ENCODE measurements around the gene TNFRSF8.

Gene TNFRSF8

DNA sequence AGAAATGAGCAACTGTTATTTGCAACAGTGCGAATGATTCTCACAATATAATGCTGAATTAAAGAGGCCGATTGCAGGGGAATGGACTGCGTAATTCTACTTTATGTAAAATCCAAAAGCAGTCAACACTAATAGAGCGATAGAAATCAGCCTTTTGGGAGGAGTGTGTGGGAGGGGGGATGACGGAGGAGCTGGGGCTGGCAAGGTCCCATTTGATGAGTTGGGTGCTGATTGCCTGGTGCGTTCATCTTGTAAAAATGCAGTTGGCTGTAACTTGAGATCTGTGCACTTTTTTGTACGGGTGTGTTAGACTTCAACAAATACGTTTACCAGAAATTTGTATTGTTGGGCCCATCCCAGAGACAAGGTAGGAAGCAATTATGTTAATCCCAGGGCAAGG is 20.7 kb downstream of the TNFRSF8 start:
- Histone ChIP-seq H4K20me1 (ENCODE audit: control insufficient read depth, insufficient read depth, low read depth, low read length) (no peaks in the 10 kb centered on the region), H3K4me1 (ENCODE audit: control insufficient read depth, low read length) (peaks cover 13% of the 10 kb centered on the region), H3K4me2 (ENCODE audit: low read length) (no peak overlapping the region)

DNA sequence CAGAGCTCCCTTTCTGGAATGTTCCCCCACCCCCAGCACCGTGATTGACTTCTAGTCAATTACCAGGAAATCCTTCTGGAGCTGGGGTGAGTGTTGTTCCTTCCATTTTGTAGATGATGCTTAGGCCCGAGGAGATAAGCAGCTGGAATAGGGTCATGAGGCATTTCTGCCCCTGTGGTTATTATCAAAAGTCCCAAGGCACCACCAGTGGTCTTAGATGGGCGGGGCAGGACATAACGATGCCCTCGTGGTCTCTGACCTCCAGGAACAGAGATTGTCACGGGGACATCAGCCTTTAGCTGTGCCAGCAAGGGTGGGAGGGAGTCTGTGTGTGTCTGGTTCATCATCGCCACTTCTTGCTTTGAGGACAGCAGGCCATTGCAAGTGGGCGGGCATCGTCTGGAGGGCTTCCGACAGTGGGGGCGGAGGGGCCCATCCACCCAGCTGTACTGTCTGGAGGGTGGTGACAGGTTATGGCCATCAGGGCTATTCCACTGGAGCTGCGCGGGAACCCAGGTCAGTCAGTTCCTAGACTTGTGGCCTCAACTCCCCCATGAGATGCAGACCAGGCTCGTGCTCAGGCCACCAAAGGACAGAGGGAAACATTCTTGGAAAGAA is 22.6 kb downstream of the TNFRSF8 start:
- Histone ChIP-seq H3K4me1 (ENCODE audit: control insufficient read depth, low read length) (peaks cover 11% of the 10 kb centered on the region), H3K36me3 (ENCODE audit: control insufficient read depth, low read length) (no peaks in the 10 kb centered on the region), H3K27ac (ENCODE audit: low read depth, low read length) (no peak overlapping the region), H3K9me3 (ENCODE audit: control insufficient read depth, insufficient read depth, low read length) (peaks cover 8% of the 10 kb centered on the region; the same call in 1 of the 2 replicates), H3K4me2 (ENCODE audit: low read length) (no peak overlapping the region), H3K79me2 (ENCODE audit: control insufficient read depth, low read length) (no peaks in the 10 kb centered on the region), H3K9me2 (replicated peaks; ENCODE audit: control insufficient read depth, low read length) (no peaks in the 10 kb centered on the region), H4K20me1 (ENCODE audit: control insufficient read depth, insufficient read depth, low read depth, low read length) (no peaks in the 10 kb centered on the region), H3F3A (ENCODE audit: control insufficient read depth, insufficient read depth) (no peaks in the 10 kb centered on the region), H3K4me3 (ENCODE audit: low read length) (no peak overlapping the region), H3K27me3 (ENCODE audit: control insufficient read depth, low read length) (no peaks in the 10 kb centered on the region)
- TF ChIP-seq, protein P1, sequence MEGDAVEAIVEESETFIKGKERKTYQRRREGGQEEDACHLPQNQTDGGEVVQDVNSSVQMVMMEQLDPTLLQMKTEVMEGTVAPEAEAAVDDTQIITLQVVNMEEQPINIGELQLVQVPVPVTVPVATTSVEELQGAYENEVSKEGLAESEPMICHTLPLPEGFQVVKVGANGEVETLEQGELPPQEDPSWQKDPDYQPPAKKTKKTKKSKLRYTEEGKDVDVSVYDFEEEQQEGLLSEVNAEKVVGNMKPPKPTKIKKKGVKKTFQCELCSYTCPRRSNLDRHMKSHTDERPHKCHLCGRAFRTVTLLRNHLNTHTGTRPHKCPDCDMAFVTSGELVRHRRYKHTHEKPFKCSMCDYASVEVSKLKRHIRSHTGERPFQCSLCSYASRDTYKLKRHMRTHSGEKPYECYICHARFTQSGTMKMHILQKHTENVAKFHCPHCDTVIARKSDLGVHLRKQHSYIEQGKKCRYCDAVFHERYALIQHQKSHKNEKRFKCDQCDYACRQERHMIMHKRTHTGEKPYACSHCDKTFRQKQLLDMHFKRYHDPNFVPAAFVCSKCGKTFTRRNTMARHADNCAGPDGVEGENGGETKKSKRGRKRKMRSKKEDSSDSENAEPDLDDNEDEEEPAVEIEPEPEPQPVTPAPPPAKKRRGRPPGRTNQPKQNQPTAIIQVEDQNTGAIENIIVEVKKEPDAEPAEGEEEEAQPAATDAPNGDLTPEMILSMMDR (IDR thresholded peaks at IDR 0.05; ENCODE audit: low read depth, low read length, poor library complexity, severe bottlenecking) = no peak
- no peak for TF ChIP-seq EZH2phosphoT487 (IDR thresholded peaks at IDR 0.05; ENCODE audit: borderline replicate concordance, low read length)

More for the DNA sequence above, 20.7 kb downstream of the TNFRSF8 start:
- H3K36me3 ChIP-seq (ENCODE audit: control insufficient read depth, low read length) = no peaks in the 10 kb centered on the region
- H3F3A ChIP-seq (ENCODE audit: control insufficient read depth, insufficient read depth) = no peaks in the 10 kb centered on the region
- H3K79me2 ChIP-seq (ENCODE audit: control insufficient read depth, low read length) = no peaks in the 10 kb centered on the region
- peaks cover 8% of the 10 kb centered on the region for H3K27me3 ChIP-seq (ENCODE audit: control insufficient read depth, low read length)
- TF ChIP-seq, protein P1 (IDR thresholded peaks at IDR 0.05; ENCODE audit: low read depth, low read length, poor library complexity, severe bottlenecking) = no peak
- no peak for TF ChIP-seq EZH2phosphoT487 (IDR thresholded peaks at IDR 0.05; ENCODE audit: borderline replicate concordance, low read length)
- peaks cover 8% of the 10 kb centered on the region; the same call in 1 of the 2 replicates for H3K9me3 ChIP-seq (ENCODE audit: control insufficient read depth, insufficient read depth, low read length)
- H3K27ac ChIP-seq (ENCODE audit: low read depth, low read length) = no peak overlapping the region
- H3K9me2 ChIP-seq (replicated peaks; ENCODE audit: control insufficient read depth, low read length) = no peaks in the 10 kb centered on the region
- no peak overlapping the region for H3K4me3 ChIP-seq (ENCODE audit: low read length)

DNA sequence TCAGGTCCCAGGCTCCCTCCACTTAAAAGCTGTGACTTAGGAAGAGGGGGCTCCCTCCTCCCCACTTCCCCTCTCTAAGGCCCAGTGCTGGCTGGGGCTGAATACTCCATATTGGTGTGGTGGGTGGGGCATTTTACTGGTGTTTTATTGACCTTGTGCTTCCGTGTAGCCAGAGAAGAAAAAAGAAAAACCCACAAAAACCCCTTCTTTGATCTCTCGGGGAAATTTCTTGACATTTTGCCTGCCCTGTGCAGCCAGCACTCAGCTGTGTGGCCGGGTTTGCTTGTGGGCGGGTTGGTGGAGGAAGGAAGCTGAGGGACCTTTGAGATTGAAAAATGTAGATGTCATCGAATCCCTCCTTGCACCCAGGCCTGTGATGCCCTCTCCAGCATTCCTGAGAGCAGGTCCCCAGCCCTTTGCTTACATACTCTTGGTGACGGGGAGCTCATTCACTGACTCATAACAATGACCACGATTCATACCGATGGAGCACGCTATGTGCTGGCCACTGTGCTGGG is 24.8 kb downstream of the TNFRSF8 start:
- TF ChIP-seq, protein P1 (IDR thresholded peaks at IDR 0.05; ENCODE audit: low read depth, low read length, poor library complexity, severe bottlenecking) = no peak
- TF ChIP-seq EZH2phosphoT487 (IDR thresholded peaks at IDR 0.05; ENCODE audit: borderline replicate concordance, low read length) = no peak
- Histone ChIP-seq H3K9me2 (replicated peaks; ENCODE audit: control insufficient read depth, low read length) (no peaks in the 10 kb centered on the region), H3K4me1 (ENCODE audit: control insufficient read depth, low read length) (no peaks in the 10 kb centered on the region), H3K27ac (ENCODE audit: low read depth, low read length) (no peak overlapping the region), H3K4me3 (ENCODE audit: low read length) (no peak overlapping the region), H3K27me3 (ENCODE audit: control insufficient read depth, low read length) (no peaks in the 10 kb centered on the region), H3K79me2 (ENCODE audit: control insufficient read depth, low read length) (no peaks in the 10 kb centered on the region), H3F3A (ENCODE audit: control insufficient read depth, insufficient read depth) (no peaks in the 10 kb centered on the region), H3K36me3 (ENCODE audit: control insufficient read depth, low read length) (no peaks in the 10 kb centered on the region), H4K20me1 (ENCODE audit: control insufficient read depth, insufficient read depth, low read depth, low read length) (no peaks in the 10 kb centered on the region), H3K4me2 (ENCODE audit: low read length) (no peak overlapping the region), H3K9me3 (ENCODE audit: control insufficient read depth, insufficient read depth, low read length) (0 out of 2 replicates have a peak, but pooled peaks cover 2% of the 10 kb centered on the region)
